ENCODE results near the gene RASL11A.
"Not testable (repeated sequence)": the region's sequence is repeated elsewhere in the genome, so short reads cannot be mapped to it uniquely, and the experiment has no call there.

Gene RASL11A

DNA sequence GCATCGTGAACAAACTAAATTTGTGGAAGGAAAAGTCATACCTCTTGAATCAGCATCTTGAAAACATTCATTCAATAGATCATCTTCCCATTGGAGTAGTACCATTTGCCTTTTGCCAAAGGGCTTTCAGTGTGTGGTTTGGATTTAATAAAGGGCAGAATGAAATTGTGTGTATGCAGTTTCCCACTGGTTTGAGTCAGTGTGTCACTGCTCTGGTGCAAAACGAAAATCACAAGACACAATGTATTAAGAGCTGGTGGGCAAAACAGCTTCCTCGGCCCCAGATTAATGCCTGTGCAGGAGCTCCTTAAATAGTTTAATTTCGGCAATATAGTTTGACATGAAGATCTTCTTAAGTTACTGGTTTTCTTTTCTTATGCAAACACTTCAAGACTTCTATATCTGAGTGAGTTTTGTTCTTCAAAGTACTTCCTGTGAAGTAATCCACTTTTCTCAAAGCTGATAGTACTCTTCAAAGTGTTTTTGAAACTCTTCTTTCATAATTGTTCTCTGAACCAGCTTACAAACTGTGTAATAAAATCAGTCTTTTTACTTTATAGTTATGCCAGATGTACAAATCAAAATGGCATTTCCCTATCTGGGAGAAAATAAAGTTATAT, 32.1 kb downstream of the RASL11A start:
- no peak for DNase-seq

GRCh38 chr13:27304099-27304498, 33.5 kb downstream of the RASL11A start:
- DNase-seq: no peak

GRCh38 chr13:27304611-27305010, 34.0 kb downstream of the RASL11A start:
- no peak for DNase-seq

- DNase-seq: no peak
Measured at GRCh38 chr13:27306364-27306763, 35.7 kb downstream of the RASL11A start.

DNA sequence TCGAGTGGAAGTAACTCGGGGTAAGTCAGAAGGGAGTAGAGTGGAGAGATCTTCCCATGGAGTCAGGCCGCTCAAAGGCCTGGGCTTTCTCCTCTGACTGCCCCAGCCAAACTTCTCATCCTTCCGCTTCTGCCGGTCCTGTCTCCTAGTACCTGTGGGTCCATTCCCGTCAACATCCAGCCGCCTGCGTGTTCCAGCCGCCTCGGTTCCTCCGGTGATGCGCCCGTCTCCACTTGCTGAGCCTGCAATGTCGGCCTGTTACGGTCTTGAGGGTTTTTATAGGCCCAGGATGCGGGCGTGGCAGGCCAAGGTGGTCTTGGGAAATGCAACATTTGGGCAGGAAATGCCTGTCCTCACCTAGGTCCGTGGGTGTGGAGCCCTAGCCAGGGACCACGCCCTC, 38.3 kb downstream of the RASL11A start:
- no peak for DNase-seq

DNA sequence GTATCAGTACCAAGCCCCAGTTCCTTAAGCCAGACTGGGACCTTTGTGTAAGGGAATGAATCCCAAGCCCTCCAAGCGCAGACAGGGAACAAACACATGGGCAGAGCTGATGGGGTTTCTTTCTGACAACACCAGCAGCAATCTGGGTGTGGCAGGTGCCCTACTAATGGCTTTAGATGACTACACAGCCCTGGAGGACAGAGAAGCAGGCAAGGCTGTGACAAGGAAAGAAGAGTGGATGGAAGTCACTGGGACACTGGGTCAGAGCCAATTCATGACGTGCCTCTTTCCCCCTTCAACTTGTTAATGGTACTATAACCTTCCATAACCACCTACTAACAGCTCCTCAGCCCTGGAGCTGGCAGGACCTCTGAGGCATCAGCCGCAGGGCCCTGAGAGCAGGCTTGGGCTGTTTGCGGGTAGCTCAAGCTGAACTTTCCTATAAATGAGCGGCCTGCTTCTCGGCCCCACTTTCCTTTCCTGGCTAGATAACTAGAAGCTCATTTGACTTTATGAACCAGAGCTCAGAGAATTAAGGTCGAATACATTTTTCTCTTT, 38.9 kb downstream of the RASL11A start:
- DNase-seq: no peak

GRCh38 chr13:27309967-27310598, 39.5 kb downstream of the RASL11A start:
- no peak for DNase-seq

GRCh38 chr13:27310946-27311345, 40.3 kb downstream of the RASL11A start:
- no peak for DNase-seq

- no peak for DNase-seq
Measured at GRCh38 chr13:27311518-27312210, 41.0 kb downstream of the RASL11A start.

DNA sequence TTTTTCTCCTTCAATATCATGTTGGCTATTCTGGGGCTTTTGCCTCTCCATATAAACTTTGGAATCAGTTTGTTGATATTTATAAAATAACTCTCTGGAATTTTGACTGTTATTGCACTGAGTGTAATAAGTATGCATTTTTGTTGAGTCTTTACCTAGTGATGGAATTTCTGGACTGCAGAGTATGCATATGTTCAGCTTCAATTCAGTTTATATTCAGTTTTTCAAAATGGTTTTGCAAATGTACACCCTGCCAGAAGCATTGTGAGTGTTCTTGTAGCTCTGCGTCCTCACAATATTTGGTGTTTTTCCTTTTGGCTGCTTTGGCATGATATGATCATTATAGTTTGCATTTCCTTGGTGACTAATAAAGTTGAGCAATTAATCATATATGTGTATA, 43.1 kb downstream of the RASL11A start:
- no peak for DNase-seq

- DNase-seq: no peak
Measured at GRCh38 chr13:27319404-27319803, 48.8 kb downstream of the RASL11A start.

DNA sequence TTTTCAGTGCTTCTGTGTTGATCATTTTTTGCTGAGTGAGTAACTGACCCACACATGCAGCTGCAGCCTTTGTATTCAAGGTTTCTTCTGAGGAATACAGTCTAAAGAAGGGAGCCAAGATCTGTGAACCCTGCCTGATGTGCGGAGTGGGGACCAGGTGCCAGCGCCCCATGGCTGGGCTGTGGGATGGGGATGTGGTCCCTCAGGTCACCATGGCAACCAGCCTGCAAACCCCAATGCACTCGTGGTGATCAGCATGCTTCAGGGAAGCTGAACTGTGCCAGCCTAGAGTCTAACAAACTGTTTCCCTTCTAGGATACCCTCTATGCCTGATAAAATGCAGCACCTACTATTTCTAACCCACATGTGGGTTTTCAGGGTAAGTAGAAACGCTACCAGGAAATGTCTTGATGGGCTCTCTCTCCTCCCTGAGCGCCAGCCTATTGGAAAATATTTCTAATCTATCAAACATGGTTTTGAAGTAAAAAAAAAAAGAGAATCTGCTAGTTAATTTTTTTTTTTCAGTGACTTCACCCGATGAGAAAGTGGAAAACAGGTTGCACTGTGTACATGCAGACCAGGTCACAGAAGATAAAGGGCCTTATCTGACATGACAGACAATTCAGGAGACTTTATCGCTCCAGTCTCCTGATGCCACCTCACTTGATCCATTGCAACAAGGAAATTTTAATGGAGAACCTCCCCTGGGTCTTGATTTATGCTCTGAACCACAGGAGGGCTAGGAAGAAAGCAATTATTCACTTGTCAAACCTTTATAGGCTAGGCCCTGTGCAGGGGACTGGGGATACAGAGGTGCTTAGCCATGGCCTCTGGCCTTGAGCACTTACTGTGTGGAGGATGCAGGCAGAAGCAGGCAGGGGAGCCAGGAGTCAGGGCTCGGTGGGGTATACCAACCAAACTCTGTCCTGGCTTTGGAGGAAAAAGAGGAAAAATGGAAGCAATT, 51.1 kb downstream of the RASL11A start:
- DNase-seq: no peak

DNA sequence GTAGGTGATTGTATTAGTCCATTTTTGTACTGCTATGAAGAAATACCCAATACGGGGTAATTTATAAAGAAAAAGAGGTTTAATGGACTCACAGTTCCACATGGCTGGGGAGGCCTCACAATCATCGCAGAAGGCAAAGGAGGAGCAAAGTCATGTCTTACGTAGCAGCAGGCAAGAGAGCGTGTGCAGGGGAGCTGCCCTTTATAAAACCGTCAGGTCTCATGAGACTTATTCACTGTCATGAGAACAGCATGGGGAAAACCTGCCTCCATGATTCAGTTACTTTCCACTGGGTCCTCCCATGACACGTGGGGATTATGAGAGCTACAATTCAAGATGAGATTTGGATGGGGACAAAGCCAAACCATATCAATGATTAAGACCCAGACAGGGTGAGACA, 51.8 kb downstream of the RASL11A start:
- not testable (repeated sequence) for DNase-seq

All from stimulated activated CD4-positive, alpha-beta T cell treated with anti-CD3 and anti-CD28 coated beads, Interleukin-4, amount 100 ng/mL, for 24 hours (primary cell).